Rectal smooth muscle tissue (tissue), 1 donor: ENCODE data around the gene ARHGAP26.

Source experiments
- H3K27ac ChIP-seq: one replicate; pipeline ENCODE4 v1.7.0; 2013; ENCODE audit warnings: low read depth, low read length, inconsistent platforms
- H3K27me3 ChIP-seq: one replicate; pipeline ENCODE4 v1.7.0; 2013; ENCODE audit warnings: low read length; ENCODE audit not compliant: control insufficient read depth, insufficient read depth
- H3K36me3 ChIP-seq: one replicate; pipeline ENCODE4 v1.7.0; 2013; ENCODE audit warnings: low read length; ENCODE audit not compliant: control insufficient read depth, insufficient read depth
- H3K4me1 ChIP-seq: one replicate; pipeline ENCODE4 v1.7.0; 2013; ENCODE audit warnings: low read length; ENCODE audit not compliant: control insufficient read depth, insufficient read depth
- H3K4me3 ChIP-seq: one replicate; pipeline ENCODE4 v1.7.0; 2013; ENCODE audit warnings: low read length
- H3K9ac ChIP-seq: one replicate; pipeline ENCODE4 v1.7.0; 2013; ENCODE audit warnings: low read length

ARHGAP26 gene

DNA sequence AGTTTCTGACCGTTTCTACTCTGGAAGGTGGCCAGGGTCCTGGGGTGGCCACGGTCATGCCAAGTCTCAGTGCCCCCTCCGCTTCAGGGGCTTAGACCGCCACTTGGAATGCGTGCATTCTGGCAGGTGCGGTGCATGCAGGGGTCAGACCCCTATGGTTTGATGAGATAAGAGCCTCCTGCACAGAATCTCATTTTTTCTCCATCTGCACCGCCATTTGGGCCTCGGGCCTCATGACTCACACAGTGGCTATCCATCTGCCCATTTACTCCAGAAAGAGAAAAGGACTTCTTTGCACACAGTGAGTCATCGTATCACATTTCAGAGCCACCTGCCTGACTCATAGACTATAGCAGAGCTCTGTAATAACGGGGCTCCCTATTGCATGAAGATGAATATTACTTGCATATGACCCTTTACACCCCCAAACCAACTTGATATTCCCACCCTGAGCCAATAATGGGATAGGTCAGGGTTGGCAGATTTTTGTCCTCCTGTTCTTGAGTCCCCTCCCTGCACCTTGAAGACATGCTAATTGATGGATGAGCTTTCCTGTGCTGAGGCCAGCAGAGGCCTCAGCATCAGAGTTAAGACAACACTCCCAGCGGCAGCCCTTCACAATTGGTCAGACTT lies 475.9 kb downstream of the ARHGAP26 start:
- Histone ChIP-seq H3K36me3 (no peaks in the 10 kb centered on the region), H3K27me3 (no peaks in the 10 kb centered on the region), H3K9ac (no peak overlapping the region), H3K4me1 (peaks cover 8% of the 10 kb centered on the region), H3K27ac (no peak overlapping the region), H3K4me3 (no peak overlapping the region)

DNA sequence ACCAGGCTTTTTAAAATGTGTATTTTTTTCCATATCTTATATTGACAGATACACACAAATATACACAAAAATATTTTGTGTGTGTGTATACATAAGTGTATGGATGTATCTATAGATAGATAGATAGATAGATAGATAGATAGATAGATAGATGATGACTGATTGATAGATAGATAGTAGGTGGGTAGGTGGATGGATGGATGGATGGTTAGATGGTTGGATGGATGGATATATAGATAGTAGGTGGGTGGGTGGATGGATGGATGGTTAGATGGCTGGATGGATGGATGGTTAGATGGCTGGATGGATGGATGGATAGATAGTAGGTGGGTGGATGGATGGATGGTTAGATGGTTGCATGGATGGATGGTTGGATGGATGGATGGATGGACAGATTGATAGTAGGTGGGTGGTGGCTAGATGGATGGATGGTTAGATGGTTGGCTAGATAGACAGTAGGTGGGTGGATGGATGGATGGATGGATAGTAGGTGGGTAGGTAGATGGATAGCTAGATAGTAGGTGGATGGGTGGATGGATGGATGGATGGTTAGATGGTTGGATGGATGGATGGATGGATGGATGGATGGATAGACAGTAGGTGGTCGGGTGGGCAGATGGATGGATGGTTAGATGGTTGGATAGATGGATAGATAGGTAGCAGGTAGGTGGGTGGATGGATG lies 477.1 kb downstream of the ARHGAP26 start:
- no peaks in the 10 kb centered on the region for H3K27me3 ChIP-seq

DNA sequence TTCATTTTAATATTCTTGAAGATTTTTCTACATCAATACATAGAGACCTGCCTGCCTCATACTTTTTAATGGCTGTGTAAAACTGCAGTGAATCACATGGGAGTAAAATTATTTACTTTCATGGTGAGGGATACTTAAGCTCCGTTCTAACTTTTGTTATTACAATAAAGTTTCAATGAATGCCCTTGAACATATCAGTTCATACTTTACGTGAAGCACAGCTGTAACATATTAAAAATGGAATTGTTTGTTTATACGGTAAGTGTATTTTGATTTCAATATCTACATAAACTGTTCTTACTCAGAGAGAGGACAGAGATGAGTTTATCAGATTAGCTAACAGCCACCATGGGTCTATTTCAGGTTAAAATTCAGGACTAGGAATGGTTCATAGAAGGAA lies 478.2 kb downstream of the ARHGAP26 start:
- no peak overlapping the region for H3K9ac ChIP-seq
- H3K36me3 ChIP-seq, result no peaks in the 10 kb centered on the region
- H3K4me1 ChIP-seq, result peaks cover 5% of the 10 kb centered on the region
- no peak overlapping the region for H3K27ac ChIP-seq
- no peak overlapping the region for H3K4me3 ChIP-seq
- H3K27me3 ChIP-seq, result no peaks in the 10 kb centered on the region

More for the DNA sequence above, 477.1 kb downstream of the ARHGAP26 start:
- Histone ChIP-seq H3K9ac (no peak overlapping the region), H3K27ac (no peak overlapping the region), H3K4me1 (peaks cover 8% of the 10 kb centered on the region), H3K36me3 (no peaks in the 10 kb centered on the region), H3K4me3 (no peak overlapping the region)

DNA sequence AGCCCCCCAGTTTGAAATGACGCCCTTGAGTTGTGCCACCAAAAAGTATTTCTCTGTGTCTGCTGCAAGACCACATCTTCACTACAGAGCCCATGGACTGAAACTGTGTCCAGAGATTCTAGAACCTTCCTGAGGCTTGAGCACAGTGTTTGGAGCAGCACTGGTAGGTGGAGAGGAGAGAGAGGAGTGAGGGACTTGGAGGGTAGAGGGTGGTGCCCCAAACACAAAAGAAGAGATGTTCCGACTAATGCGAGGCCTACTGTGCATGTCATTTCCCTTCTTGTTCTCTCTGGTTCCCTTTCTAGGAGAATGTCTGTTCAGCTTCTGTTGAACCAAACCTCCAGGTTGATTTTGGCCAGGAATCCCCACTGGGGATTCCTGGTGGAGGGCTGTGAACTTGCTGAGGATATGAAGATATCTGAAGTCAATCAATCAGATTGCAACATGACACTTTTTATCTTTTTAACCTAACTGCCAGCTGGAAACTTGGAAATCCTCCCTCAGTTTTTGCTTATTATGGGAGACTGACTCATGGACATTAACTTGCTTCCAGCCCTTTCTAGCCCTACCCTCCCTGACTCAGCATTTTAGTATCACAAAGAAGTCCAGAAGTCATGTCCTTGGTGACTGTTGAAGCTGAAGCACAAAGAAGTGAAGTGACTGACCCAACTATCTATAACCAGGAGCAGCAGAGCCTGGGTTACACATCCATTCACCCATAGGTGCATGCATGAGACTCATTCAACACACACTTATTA lies 478.8 kb downstream of the ARHGAP26 start:
- Histone ChIP-seq H3K27me3 (no peaks in the 10 kb centered on the region), H3K36me3 (no peaks in the 10 kb centered on the region), H3K4me1 (no peaks in the 10 kb centered on the region), H3K27ac (no peak overlapping the region), H3K9ac (no peak overlapping the region), H3K4me3 (no peak overlapping the region)

DNA sequence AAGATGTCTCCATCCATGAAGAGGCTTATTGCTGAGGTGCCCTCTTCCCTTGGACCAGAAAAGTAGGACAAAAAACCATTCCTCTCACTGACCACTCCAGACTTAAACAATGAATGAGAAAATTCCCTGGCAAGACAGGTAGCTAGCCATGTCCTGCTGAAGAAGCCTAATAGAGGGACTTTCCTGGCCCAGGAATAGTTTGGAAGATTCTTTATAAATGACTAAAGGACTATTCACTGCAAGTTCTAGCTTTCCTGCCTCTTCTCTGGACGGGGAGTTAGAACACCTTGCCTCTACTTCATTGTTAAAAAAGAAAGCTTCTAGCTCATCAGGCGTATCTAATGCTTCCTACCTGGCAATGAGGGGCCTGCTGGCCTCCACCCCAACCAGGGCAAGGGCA lies 479.7 kb downstream of the ARHGAP26 start:
- Histone ChIP-seq H3K27ac (no peak overlapping the region), H3K4me1 (no peaks in the 10 kb centered on the region), H3K4me3 (no peak overlapping the region), H3K27me3 (no peaks in the 10 kb centered on the region), H3K9ac (no peak overlapping the region), H3K36me3 (no peaks in the 10 kb centered on the region)

DNA sequence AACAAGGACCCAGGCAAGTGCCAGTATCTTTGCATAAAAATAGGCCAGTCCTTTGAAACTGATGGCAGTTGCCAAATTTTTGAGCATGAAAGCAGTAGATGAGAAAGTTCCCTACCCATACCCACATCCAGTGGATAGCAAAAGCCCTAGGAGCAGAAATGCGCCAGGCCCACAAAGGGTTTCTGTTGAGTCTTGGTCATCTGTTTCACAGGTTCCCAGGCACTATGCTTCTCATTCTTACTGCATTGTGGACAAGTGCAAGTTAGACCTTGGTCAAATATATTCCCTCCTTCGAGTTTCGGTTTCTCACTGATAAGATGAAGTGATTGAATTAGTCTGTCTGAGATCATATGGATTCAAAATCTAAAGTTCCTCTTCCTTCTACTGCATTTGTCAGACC lies 481.0 kb downstream of the ARHGAP26 start:
- no peaks in the 10 kb centered on the region for H3K27me3 ChIP-seq
- H3K27ac ChIP-seq, result no peak overlapping the region
- no peak overlapping the region for H3K4me3 ChIP-seq
- H3K4me1 ChIP-seq, result no peaks in the 10 kb centered on the region
- no peak overlapping the region for H3K9ac ChIP-seq
- no peaks in the 10 kb centered on the region for H3K36me3 ChIP-seq

DNA sequence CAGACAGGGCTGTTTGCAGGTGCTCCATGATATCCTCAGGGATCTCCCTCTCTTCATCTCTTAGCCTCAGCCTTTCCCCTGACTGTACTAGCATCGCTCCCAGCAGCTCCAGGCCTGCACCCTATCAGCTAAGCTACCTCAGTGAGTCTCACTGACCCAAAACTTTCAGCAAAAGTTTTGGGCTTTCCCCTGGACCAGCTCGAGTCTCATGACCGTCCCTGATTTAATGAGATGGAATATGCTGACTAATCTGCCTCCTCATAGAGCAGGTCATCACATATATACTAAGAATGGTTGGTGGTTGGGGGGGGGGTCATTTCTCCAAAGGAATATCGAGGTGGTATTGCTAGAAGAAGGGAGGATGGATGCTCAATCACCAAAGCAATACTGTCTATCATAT lies 481.8 kb downstream of the ARHGAP26 start:
- no peak overlapping the region for H3K9ac ChIP-seq
- H3K36me3 ChIP-seq, result no peaks in the 10 kb centered on the region
- no peak overlapping the region for H3K4me3 ChIP-seq

DNA sequence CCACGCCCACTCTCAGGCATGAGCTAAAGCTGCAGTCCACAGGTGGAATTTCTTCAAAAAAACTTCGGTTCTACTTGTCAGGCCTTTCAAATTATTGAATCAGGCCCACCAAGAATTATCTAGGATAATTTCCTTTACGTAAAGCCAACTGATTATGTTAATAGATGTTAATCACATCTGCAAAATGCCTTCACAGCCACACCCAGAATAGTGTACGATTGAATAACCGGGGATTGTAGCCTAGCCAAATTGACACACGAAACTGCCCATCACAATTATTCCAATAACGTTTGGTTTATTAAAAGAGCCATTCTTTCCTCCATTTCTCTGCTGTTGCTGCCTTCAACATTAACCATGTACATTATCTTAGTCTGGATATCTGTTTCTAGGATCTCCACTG lies 484.6 kb downstream of the ARHGAP26 start:
- Histone ChIP-seq H3K36me3 (no peaks in the 10 kb centered on the region), H3K4me3 (no peak overlapping the region), H3K4me1 (no peaks in the 10 kb centered on the region), H3K27ac (no peak overlapping the region), H3K27me3 (no peaks in the 10 kb centered on the region), H3K9ac (no peak overlapping the region)

More for the DNA sequence above, 481.8 kb downstream of the ARHGAP26 start:
- no peak overlapping the region for H3K27ac ChIP-seq
- no peaks in the 10 kb centered on the region for H3K4me1 ChIP-seq
- no peaks in the 10 kb centered on the region for H3K27me3 ChIP-seq

DNA sequence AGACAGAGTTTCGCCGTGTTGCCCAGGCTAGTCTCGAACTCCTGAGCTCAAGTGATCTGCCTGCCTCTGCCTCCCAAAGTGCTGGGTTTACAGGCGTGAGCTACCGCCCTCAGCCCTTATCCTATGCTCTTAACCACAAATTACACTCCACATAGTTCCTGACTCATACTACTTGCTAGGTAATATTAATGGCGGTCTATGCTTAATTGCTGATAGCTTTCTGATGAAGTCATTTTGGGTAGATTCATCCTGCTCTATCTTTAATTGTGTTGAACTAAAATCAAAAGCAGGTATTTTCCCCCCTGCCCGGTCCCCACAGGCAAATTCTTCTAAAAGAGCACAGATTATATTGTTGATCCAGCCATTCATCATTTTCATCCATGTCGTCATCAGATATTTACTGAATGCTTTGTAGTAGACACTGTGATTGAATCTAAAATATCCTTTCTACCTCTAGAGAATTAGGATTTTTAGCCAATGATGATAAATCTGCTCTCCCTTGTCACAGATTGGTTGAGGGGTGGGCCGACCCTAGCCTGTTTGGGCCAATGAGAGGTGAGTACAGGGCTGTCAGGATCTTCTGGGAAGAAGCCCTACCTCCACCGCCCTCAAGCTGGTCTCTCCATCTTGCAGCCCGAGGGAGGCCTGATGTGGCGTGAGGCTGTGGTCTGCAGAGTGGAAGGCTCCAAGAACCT lies 488.5 kb downstream of the ARHGAP26 start:
- H3K27ac ChIP-seq, result no peak overlapping the region
- H3K27me3 ChIP-seq, result no peaks in the 10 kb centered on the region
- H3K4me1 ChIP-seq, result no peaks in the 10 kb centered on the region
- no peaks in the 10 kb centered on the region for H3K36me3 ChIP-seq
- no peak overlapping the region for H3K9ac ChIP-seq
- H3K4me3 ChIP-seq, result no peak overlapping the region

DNA sequence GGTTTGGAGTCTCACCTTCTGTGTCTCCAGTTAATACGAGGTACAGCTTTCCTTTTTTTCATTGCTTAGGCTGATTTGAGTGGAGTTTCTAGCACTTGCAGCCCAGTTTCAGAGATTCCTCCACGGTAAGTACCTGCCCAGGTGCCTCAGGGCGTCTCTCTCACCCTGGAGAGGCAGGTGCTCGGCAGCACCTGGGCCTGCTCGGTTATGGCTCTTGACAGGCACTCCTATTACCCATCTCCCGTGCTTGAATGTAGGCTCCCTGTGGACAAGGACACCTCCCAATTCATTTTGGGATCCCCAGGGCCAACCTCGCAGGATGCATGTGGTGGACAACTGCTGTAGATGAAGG lies 489.1 kb downstream of the ARHGAP26 start:
- Histone ChIP-seq H3K4me1 (no peaks in the 10 kb centered on the region), H3K27ac (no peak overlapping the region), H3K4me3 (no peak overlapping the region), H3K36me3 (no peaks in the 10 kb centered on the region), H3K27me3 (no peaks in the 10 kb centered on the region), H3K9ac (no peak overlapping the region)

DNA sequence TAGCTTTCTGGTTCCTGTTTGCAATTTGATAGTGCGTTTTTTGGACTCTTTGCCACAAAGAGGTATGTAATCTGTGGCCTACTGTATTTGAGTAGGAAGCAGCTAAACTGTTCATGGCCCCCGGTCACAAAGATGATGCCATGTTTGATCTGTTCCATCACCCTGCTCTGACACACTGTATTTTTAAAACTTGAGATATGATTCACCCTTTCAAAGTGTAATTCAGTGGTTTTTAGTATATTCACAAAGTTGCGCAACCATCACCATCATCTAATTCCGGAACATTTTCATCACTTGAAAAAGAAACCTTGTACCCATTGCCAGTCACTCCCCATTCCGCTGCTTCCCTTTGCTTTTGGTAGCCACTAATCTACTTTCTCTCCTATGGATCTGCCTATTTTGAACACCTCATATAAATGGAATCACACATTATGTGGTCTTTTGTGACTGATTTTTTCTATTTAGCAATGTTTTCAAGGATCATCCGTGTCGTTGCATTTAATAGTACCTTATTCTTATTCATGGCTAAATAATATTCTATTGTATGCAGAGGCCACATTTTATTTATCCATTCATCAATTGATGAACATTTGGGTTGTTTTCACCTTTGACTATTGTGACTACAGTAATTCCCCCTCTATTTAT lies 491.7 kb downstream of the ARHGAP26 start:
- Histone ChIP-seq H3K27me3 (no peaks in the 10 kb centered on the region), H3K4me1 (no peaks in the 10 kb centered on the region), H3K9ac (no peak overlapping the region), H3K36me3 (no peaks in the 10 kb centered on the region), H3K4me3 (no peak overlapping the region), H3K27ac (no peak overlapping the region)
